HG02852 (cell line): Measurements from ENCODE around the gene HLA-DPA1.
"Not testable (repeated sequence)": the region's sequence is repeated elsewhere in the genome, so short reads cannot be mapped to it uniquely, and the experiment has no call there.

Experiments used
- ATAC-seq: cut with Tn5 transposase; IDR thresholded peaks from one replicate; pipeline ENCODE4 v1.9.1; 2021; ENCODE audit warnings: mild to moderate bottlenecking, moderate library complexity; ENCODE audit not compliant: unreplicated experiment

HLA-DPA1 gene

DNA sequence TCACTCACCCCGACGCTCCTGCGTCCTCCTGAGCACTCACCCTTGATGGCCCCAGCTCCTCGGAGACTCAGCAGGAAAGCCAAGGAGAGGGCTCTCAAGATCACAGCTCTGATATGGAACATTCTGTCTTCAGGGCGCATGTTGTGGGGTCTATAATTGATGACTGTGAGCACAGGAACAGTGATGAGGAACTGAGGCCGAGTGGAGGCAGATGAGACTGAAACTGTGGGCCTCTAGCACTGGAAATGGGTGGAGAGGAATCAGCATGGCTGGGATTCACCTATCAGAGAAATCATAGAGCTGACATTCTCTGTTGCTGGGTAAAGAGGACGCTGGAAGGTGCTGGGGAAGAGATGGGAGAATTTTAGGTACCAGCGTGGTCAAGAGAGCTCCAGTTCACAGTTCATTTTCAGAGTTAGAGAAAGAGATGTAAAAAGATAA is at the start of gene HLA-DPA1:
Gene HLA-DPA1 (minus strand): TSS at position 219 of the 441 bp plus-strand sequence.
- ATAC-seq, result peak; percentile 70

- no peak for ATAC-seq
These were observed 49.7 kb upstream of the HLA-DPA1 start for GRCh38 chr6:33123181-33123580.

- no peak for ATAC-seq
These were observed 46.6 kb upstream of the HLA-DPA1 start for GRCh38 chr6:33120001-33120400.

- no peak for ATAC-seq
These were observed 45.2 kb upstream of the HLA-DPA1 start for GRCh38 chr6:33118525-33119123.

DNA sequence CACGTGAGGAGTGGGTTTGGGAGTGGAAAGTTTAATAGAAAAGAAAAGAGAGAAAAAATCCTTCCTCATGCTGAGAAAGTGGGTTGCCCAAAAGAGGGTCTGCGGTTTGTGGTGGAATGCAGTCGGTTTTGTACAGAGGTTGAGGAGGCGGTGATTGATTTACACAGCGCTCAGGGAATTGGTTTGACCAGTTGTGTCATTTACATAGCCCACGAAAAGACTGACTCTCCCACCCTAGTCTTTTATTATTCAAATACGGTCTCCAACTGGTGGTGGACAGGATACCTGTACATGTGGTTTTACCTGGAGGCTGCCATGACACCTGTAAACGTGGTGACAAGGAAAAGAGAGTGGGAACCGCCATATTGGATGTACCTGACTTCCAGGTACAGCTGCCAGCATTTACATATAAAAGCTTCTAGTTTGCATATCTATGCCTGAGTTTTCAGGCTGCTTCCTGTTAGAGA is 44.4 kb upstream of the HLA-DPA1 start:
- ATAC-seq, result no peak

DNA sequence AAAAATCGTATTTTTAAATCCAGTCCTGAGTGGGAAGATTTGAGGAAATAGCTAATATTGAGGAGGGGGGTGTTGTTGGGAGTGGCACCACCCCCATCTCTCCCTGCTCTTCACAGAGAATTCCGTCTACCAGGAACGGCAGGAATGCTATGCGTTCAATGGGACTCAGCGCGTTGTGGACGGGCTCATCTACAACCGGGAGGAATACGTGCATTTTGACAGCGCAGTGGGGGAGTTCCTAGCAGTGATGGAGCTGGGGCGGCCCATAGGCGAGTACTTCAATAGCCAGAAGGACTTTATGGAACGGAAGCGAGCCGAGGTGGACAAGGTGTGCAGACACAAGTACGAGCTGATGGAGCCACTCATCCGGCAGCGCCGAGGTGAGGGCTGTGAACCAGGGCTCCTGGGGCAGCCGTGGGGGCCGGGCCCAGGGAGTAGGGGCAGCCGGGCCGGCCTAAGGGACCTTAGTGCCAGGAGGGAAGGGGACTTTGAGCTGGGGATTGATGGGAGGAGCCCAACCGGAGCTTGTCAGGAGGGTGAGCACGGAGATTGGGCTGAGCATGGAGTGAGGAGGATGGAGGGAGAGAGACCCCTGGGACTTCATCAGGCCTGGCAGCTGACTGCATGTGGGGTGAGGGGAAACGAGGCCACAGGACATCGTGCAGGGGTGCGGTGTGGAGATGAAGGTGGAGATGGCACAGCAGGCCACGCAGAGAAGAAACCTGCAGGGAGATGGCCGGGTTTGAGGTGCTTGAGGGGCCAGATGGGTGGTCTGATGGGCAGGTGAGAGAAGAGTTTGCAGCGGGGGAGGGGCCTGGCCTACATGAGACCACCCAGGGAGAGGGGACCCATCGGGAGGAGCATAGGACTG is 43.6 kb upstream of the HLA-DPA1 start:
- ATAC-seq, result no peak

GRCh38 chr6:33116417-33116816 is 43.0 kb upstream of the HLA-DPA1 start:
- ATAC-seq, result no peak

DNA sequence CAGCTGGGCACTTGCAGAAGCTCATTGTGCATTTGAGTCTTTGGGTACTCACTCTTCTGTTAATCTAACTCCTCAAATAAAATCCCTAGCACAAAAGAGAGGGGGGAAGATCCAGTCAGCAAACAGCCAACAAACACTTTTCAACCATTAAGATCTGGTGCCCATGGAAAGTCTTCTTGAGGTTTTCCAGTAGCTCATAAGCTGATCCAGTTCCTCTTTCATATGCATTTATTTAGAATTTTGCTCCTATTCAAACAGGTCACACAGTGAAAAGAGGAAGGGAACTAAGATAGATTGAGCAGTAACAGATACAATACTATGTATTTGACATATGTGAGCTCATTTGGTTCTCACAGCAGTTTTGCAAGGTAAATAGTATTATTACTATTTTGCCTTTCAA is 41.0 kb upstream of the HLA-DPA1 start:
- no peak for ATAC-seq

DNA sequence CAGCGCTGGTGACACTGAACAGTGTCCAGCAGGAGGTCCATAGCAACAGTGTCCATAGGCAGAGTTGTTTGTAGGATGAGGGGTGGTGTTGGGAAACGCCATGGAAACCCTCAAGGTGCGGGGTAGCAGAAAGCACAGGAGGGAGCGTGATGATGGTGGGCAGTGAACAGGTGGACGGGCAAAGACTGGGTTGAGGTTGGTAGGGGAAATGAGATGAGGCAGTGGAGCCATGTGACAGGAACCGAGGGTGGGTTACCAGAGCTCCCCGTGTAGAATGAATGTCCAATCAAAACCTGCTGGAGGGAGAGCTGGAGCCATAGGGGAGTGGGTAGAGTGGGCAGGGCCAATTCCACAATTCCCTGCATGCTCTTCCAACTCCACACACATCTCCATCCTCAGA is 40.3 kb upstream of the HLA-DPA1 start:
- ATAC-seq, result no peak

DNA sequence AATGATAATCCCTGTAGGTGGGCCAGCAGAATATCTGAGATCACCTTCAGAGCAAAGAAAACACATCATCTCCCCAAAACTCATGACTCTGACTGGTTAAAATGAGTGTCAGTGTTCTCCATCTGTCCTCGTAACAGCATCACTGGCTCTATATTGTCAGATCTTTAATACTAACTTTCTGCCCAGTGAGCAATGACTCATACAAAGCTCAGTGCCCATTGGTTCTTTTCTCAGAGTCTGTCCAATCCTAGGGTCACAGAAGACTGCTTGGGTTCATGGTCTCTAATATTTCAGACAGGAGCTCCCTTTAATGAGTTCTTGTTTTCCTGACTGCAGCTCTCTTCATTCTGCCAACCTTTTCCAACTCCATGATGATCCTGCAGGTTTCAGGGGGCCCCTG is 38.7 kb upstream of the HLA-DPA1 start:
- peak; percentile 95 for ATAC-seq

GRCh38 chr6:33108307-33108706 is 34.9 kb upstream of the HLA-DPA1 start:
- ATAC-seq, result no peak

DNA sequence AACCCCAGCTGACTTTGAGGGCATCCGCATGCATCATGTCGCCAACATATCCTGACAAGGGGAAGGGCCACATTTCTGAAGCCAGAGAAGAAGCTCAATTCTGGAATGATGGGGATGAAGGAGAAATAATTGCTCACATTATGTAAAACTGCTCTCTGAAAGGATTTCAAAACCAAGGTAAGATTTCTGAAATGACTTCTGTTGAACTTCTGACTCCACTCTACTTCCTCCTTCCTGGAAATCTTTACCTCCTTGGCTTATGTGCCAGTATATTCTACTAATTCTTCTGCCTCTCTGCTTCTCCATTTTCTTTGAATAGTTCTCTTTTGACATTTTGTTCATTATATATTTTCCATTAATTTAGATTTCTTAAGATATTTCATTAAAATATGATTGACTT is 34.2 kb upstream of the HLA-DPA1 start:
- no peak for ATAC-seq

DNA sequence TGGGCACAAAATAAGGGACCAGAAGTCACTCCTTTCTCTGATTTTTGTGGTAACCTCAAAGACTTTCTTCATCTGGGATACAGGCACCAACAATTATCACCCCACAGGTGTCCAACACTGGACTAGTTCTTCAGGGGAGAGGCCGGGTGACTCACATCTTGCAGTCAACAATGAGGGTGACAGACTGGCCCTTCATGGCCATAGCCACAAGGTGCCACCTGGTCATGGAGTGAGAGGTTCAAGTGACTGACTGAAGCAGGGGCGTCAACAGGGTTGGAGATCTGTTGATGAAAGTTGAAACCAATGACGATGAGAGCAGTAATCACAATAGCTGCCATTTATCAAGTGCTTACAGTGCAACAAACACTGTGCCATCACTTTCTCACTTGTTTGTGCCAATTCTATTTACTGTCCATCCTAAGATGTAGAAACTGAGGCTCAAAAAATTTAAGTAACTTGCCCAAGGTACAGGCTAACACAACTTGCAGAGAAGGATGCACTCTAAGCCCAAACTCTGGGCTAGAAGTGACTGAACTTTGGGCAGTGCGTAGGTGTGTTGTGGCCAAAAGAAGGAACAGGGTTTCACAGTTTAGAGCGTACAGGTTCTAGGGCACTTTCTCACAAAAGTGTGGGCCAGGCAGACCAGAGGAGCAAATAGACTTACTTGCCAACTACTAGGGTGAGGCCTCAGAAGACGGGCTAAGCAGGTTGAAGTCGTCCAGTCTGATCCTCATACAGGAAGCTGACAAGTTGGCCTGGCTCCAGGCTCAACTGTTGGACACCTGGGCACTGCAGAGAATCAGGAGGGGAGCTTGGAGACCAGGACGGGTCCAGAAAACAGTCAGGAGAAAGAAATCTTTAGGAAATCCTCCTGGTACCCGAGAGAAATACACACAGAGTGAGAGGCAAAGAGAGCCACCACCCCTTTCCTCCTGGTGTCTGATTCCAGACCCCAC is 32.7 kb upstream of the HLA-DPA1 start:
- no peak for ATAC-seq

- ATAC-seq, result no peak
These were observed 31.9 kb upstream of the HLA-DPA1 start for GRCh38 chr6:33105386-33105785.

DNA sequence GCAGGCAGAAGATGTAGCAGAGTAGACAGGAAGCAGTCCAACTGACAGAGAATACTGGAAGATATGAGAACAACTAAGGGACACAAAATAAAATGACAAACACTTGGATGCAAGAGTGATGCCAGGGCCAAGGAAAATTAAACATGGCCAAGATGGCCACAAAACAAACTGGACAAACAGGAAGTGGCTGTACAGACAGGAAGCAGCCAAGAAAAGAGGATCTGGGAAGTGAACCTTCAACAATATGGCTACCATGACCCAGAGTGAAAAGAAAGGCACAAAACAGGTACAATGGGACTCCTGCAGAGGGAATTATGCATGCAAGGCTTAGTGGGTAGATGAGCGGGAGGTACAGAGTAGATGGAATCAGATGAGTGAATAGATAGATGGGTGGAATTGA is 31.4 kb upstream of the HLA-DPA1 start:
- ATAC-seq, result no peak

GRCh38 chr6:33103776-33104175 is 30.3 kb upstream of the HLA-DPA1 start:
- no peak for ATAC-seq

DNA sequence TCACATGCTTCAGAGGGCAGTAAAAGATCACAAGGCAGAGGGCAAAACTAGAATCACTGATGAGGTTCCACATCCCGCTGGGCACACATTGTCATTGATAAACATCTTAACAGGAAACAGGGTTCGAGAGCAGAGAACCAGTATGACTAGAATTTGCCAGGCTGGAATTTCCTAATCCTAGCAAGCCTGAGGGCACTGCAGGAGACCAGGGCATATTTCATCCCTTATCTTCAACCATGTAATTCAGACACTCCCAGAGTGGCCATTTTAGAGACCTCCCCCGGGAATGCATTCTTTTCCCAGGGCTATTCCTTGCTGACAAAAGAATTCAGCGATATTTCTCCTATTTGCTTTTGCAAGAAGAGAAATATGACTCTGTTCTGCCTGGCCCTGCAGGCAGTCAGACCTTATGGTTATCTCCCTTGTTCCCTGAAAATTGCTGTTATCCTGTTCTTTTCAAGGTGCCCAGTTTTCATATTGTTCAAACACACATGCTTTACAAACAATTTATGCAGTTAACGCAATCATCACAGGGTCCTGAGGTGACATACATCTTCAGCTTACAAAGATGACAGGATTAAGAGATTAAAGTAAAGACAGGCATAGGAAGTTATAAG is 27.8 kb upstream of the HLA-DPA1 start:
- ATAC-seq, result not testable (repeated sequence)

DNA sequence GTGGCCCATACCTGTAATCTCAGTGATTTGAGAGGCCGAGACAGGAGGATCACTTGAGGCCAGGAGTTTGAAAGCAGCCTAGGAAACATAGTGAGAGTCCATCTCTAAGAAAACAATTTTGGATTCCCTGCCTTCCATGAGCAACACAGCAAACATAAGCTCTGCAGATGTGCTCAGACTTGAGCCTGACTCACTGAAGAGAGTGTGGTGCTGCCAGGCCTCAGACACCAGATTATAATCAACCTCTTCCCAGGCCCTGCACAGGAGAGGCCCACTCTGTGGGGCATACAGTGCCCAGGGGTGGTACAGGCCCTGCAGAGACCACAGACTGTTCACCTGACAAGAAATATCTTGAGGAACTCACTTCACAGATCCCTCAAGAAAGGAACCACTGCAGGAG is 22.2 kb upstream of the HLA-DPA1 start:
- ATAC-seq, result no peak

DNA sequence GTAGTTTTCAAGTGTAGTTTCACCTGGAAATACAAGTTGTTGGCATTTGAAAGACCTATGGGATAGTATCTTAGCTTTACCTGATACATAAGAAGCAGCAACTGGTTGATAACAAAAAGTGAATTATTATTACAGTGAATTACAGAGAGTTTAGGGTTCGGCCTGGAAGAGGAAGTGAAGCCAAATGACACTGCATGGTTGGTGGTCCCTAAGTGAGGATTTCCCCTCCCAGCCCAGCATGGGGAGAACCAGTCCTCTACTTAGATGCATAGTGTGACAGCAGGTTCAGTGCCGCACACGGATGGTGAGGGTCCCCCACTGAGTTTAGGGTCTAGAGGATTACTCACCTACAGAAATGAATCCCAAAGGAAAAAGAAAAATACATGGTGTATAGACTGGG is 20.4 kb upstream of the HLA-DPA1 start:
- no peak for ATAC-seq

GRCh38 chr6:33092385-33092784 is 18.9 kb upstream of the HLA-DPA1 start:
- no peak for ATAC-seq

- no peak for ATAC-seq
These were observed 18.5 kb upstream of the HLA-DPA1 start for GRCh38 chr6:33091957-33092356.
